HepG2 (cell line): ENCODE measurements around the gene PLSCR3. TPM values are rescaled to one million over a fixed set of nuclear protein-coding genes. Genes with fewer than 3 reads are reported as not detected.
A peak's percentile ranks its signal among the peaks of the same experiment; 100 is the strongest.

ENCODE experiments used
- AGO2 ChIP-seq: fragments of 200-400 bp; formaldehyde crosslinking; optimal IDR thresholded peaks from 2 replicates; pipeline ENCODE3; 2017; ENCODE audit warnings: mild to moderate bottlenecking, low read depth, low read length, moderate library complexity
- ATF7 ChIP-seq, 2 experiments: fragments of 450-650 bp in 1 of 2; sonication (generic) in 1 of 2; formaldehyde crosslinking in 1 of 2; IDR thresholded peaks; 2 replicates each; pipeline versions ENCODE4 v1.4.0 to v1.6.1; 2016 to 2020; ENCODE audit warnings: antibody characterized with exemption in 1 of 2, mild to moderate bottlenecking in 1 of 2, missing genetic modification reagents in 1 of 2
- BCL6 ChIP-seq: IDR thresholded peaks from 2 replicates; pipeline ENCODE4 v1.6.1; 2016; ENCODE audit warnings: missing genetic modification reagents, missing compliant biosample characterization
- GATA4 ChIP-seq: sonication (generic); IDR thresholded peaks from 2 replicates; pipeline ENCODE4 v1.6.1; 2016; ENCODE audit warnings: antibody characterized with exemption, low read depth, borderline replicate concordance
- RARA ChIP-seq: IDR thresholded peaks from 2 replicates; pipeline ENCODE4 v1.6.1; 2016; ENCODE audit warnings: missing genetic modification reagents, missing compliant biosample characterization
- RBAK ChIP-seq: sonication (generic); formaldehyde crosslinking; IDR thresholded peaks from 2 replicates; pipeline ENCODE4 v1.5.1; 2020; ENCODE audit warnings: mild to moderate bottlenecking, missing genetic modification reagents
- SMAD1 ChIP-seq: sonication (generic); formaldehyde crosslinking; IDR thresholded peaks from 2 replicates; pipeline ENCODE4 v1.4.0; 2020; ENCODE audit warnings: missing genetic modification reagents, low read depth, mild to moderate bottlenecking, borderline replicate concordance
- SNRNP70 ChIP-seq: fragments of 200-400 bp; formaldehyde crosslinking; IDR thresholded peaks from 2 replicates; pipeline ENCODE4 v1.6.1; 2017; ENCODE audit warnings: mild to moderate bottlenecking, low read depth, low read length, moderate library complexity
- SRSF1 ChIP-seq: fragments of 200-400 bp; formaldehyde crosslinking; optimal IDR thresholded peaks from 2 replicates; pipeline ENCODE3; 2017; ENCODE audit warnings: mild to moderate bottlenecking, low read depth, low read length, moderate library complexity
- TARDBP ChIP-seq: sonication (generic); formaldehyde crosslinking; IDR thresholded peaks from 2 replicates; pipeline ENCODE4 v1.8.0; 2022; ENCODE audit warnings: mild to moderate bottlenecking, missing genetic modification reagents
- TEAD2 ChIP-seq: sonication (generic); formaldehyde crosslinking; IDR thresholded peaks from 2 replicates; pipeline ENCODE4 v1.9.0; 2021; ENCODE audit warnings: missing genetic modification reagents
- TGIF2 ChIP-seq: IDR thresholded peaks from 2 replicates; pipeline ENCODE4 v1.6.1; 2016; ENCODE audit warnings: control low read depth, missing compliant biosample characterization
- ZIK1 ChIP-seq: sonication (generic); formaldehyde crosslinking; IDR thresholded peaks from 2 replicates; pipeline ENCODE4 v1.5.0; 2020; ENCODE audit warnings: mild to moderate bottlenecking, low read depth, missing genetic modification reagents, borderline replicate concordance
- ZNF224 ChIP-seq: sonication (generic); formaldehyde crosslinking; IDR thresholded peaks from 2 replicates; pipeline ENCODE4 v1.5.0; 2020; ENCODE audit warnings: mild to moderate bottlenecking, missing genetic modification reagents
- ZNF280B ChIP-seq: sonication (generic); formaldehyde crosslinking; IDR thresholded peaks from 2 replicates; pipeline ENCODE4 v1.5.0; 2020; ENCODE audit warnings: missing genetic modification reagents, mild to moderate bottlenecking, borderline replicate concordance
- ZNF484 ChIP-seq: sonication (generic); formaldehyde crosslinking; IDR thresholded peaks from 2 replicates; pipeline ENCODE4 v1.5.1; 2020; ENCODE audit warnings: mild to moderate bottlenecking, low read depth, missing genetic modification reagents, borderline replicate concordance
- ZNF556 ChIP-seq: sonication (generic); formaldehyde crosslinking; IDR thresholded peaks from 2 replicates; pipeline ENCODE4 v1.4.0; 2020; ENCODE audit warnings: mild to moderate bottlenecking, missing genetic modification reagents, borderline replicate concordance
- ZNF639 ChIP-seq: conservative IDR thresholded peaks from 2 replicates; pipeline ENCODE4 v1.6.1; 2018; ENCODE audit warnings: missing genetic modification reagents
- ZNF841 ChIP-seq: sonication (generic); formaldehyde crosslinking; IDR thresholded peaks from 2 replicates; pipeline ENCODE4 v1.8.1; 2023; ENCODE audit warnings: missing genetic modification reagents, borderline replicate concordance
- polyA plus RNA-seq, 8 experiments: library from polyadenylated mRNA; depleted of rRNA in 3 of 8; stranded (reverse) in 7 of 8; unstranded in 1 of 8; fragments of >200 nt; fragmentation: Illumina TruSeq in 4 of 8; extraction: Trizol in 4 of 8; gene quantifications; 2 replicates each; pipeline versions ENCODE4 v1.2.1 to v1.2.3, GENCODE V29; 2011 to 2016; ENCODE audit warnings: low read depth in 4 of 8, missing spikeins in 1 of 8, mixed read lengths in 1 of 8; ENCODE audit not compliant: insufficient read depth in 1 of 8
- total RNA-seq, 5 experiments: library from RNA; depleted of rRNA; stranded (reverse); fragments of >200 nt; fragmentation: Illumina TruSeq; extraction: Trizol; gene quantifications; 2 replicates each; pipeline ENCODE4 v1.2.3, GENCODE V29; 2016; ENCODE audit warnings: low read depth in 1 of 5
- TF ChIP-seq, protein P1 (sequence below): sonication (generic); formaldehyde crosslinking; IDR thresholded peaks from 2 replicates; pipeline ENCODE4 v1.5.1; 2020; ENCODE audit warnings: mild to moderate bottlenecking, missing genetic modification reagents

Gene PLSCR3
- total and polyA plus RNA-seq, 2 of the 13 experiments (the other 11 are each of a cell fraction or from before 2014, with no cell fraction given): 5.6 to 6.2 TPM

DNA sequence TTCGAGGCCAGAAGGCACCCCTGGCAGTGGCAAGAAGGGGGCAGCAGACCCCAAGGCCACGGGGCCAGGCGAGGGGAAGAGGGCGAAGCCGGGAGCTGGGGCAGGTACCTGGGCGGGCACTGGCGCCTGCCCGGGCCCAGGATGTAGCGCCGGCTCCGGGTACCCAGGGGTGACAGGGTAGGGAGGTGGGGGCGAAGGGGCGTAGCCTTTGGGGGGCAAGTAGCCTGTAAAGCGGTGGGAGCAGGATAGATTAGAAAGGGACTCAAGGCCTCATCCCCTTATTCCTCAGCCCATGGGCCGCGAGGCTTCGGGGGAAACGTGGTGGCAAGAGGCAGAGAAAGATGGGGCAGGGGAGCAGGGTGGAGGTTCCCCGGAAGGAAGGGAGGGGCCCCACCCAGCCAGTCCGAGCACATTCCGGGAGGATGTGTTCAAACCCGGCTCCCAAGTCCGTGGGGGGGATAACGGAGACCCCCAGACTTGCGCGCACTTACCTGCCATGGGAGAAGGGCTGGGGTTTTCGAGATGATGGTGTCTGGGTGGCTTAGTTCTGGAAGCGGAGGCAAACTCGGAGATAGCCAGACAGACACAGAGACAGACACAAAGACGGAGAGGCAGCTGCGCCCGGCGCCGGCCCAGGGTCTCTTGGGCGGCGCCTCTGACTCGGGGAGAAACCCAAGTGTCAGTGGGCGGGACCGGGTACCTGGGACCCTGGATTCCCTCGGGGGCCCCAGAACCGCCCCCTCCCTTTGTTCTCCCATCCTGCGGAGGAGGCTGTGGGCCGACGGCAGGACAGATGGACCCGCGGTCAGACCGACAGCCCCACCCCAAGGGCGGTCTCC is 493 bp downstream of the PLSCR3 start (continued):
- TF ChIP-seq ZNF639 (CRISPR knock-in tag) (no peak), TGIF2 (CRISPR knock-in tag) (0 out of 2 replicates have a peak, but pooled peaks have one; percentile 27), BCL6 (0 out of 2 replicates have a peak, but pooled peaks have one; percentile 21), RBAK (CRISPR knock-in tag) (no peak), ZNF841 (no peak), SNRNP70 (no peak), ZNF280B (CRISPR knock-in tag) (no peak), SRSF1 (no peak), TARDBP (0 out of 2 replicates have a peak, but pooled peaks have one; percentile 26), ZIK1 (CRISPR knock-in tag) (no peak), AGO2 (no peak), GATA4 (no peak), ATF7 (IDR thresholded peaks at IDR 0.05) (no peak), ATF7 (CRISPR knock-in tag; IDR thresholded peaks at IDR 0.05) (peak; percentile 36; the same call in 1 of the 2 replicates), ZNF556 (0 out of 2 replicates have a peak, but pooled peaks have one; percentile 5), RARA (CRISPR knock-in tag) (no peak), ZNF224 (CRISPR knock-in tag) (no peak), ZNF484 (CRISPR knock-in tag) (no peak), TEAD2 (CRISPR knock-in tag) (no peak), SMAD1 (no peak)
- TF ChIP-seq, protein P1, sequence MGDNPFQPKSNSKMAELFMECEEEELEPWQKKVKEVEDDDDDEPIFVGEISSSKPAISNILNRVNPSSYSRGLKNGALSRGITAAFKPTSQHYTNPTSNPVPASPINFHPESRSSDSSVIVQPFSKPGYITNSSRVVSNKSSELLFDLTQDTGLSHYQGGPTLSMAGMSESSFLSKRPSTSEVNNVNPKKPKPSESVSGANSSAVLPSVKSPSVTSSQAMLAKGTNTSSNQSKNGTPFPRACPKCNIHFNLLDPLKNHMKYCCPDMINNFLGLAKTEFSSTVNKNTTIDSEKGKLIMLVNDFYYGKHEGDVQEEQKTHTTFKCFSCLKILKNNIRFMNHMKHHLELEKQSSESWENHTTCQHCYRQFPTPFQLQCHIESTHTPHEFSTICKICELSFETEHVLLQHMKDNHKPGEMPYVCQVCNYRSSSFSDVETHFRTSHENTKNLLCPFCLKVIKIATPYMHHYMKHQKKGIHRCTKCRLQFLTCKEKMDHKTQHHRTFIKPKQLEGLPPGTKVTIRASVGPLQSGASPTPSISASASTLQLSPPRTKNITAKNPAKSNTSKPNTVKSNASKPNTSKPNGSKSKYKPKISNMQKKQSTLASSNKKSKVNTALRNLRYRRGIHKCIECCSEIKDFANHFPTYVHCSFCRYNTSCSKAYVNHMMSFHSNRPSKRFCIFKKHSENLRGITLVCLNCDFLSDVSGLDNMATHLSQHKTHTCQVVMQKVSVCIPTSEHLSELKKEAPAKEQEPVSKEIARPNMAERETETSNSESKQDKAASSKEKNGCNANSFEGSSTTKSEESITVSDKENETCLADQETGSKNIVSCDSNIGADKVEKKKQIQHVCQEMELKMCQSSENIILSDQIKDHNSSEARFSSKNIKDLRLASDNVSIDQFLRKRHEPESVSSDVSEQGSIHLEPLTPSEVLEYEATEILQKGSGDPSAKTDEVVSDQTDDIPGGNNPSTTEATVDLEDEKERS (CRISPR knock-in tag): no peak
